ENCODE measurements around the gene KIFC3. TPM values are rescaled to one million over a fixed set of nuclear protein-coding genes. Genes with fewer than 3 reads are reported as not detected.

The KIFC3 gene
- 41.1 and 93.1 TPM in 2 replicates for total RNA-seq

DNA sequence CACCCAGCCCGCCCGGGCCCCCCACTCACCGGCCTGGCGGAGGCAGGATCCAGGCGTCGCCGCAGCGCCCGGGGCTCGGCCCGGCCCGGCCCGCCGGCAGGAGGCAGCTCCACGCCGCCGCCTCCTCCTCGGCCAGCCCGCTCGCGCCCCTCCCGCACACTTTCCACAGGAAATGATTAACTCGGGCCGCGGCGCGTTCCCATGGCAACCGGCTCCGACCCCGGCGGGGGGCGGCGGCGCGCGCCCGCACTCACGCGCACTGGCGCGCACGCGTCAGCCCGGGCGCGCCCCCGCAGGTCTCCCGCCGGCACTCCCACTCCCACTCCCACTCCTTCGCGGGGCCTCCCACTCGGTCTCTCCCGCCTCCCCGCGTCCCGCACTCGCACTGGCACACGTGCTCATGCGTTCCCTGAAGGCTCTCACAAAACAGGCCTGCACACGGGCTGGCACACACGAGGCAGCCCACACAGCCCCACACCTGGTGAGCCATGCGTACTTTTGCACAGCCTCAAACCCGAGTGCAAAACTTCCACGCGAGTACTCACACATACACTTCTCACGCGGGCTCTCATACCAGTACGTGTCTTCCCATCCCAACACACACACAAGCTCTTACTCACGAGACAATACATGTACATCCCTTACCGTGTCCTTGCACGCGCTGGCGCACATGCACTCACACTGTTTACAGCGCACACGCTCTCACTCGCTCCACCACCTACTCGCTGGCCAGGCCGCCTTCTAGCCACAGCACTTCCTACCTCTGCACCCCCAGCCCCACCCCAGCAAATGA is at the start of gene KIFC3:
KIFC3 (minus strand) TSS at position 151 of the 793 bp plus-strand sequence. CDS start 4,248 bp downstream, outside the sequence.

GRCh38 chr16:57735755-57736418 is 66.4 kb downstream of the KIFC3 start, which contains the start of gene KATNB1:
TSS of gene KATNB1 (plus strand) at chr16:57735770. CDS start at chr16:57737244, 1,474 bp downstream.

Other genes with a start within 250 kb of the KIFC3 start
- gene ADGRG1, start 173.9 kb downstream of the KIFC3 start, total RNA-seq, result 2.2 and 5.9 TPM in 2 replicates
- not detected in 2 replicates for gene ADGRG3, start 134.2 kb downstream of the KIFC3 start, total RNA-seq
- 0.07 and 0.13 TPM in 2 replicates for gene DRC7, start 107.7 kb downstream of the KIFC3 start, total RNA-seq
- gene KATNB1, start 66.7 kb downstream of the KIFC3 start, total RNA-seq, result 24.4 and 33.0 TPM in 2 replicates
- not detected in 2 replicates for gene CNGB1, start 168.6 kb upstream of the KIFC3 start, total RNA-seq
- 5.5 and 7.1 TPM in 2 replicates for gene ZNF319, start 198.2 kb upstream of the KIFC3 start, total RNA-seq
- 44.6 and 53.8 TPM in 2 replicates for gene USB1, start 198.9 kb upstream of the KIFC3 start, total RNA-seq
- 2.4 and 4.3 TPM in 2 replicates for gene MMP15, start 223.3 kb upstream of the KIFC3 start, total RNA-seq